A549 (cell line): Measurements from ENCODE around the gene RIMBP2. TPM values are rescaled to one million over a fixed set of nuclear protein-coding genes. Genes with fewer than 3 reads are reported as not detected.

ENCODE experiments used
- ATAC-seq, 2 experiments: fragments of 200-7000 bp in 1 of 2; fragments of >200 bp in 1 of 2; cut with Nextera tagmentation in 1 of 2; cut with Tn5 transposase in 1 of 2; 3 replicates each; pipeline versions ENCODE4 v1.8.0 to v1.9.1; 2018 to 2020; ENCODE audit warnings: mild to moderate bottlenecking in 1 of 2, moderate library complexity in 1 of 2
- CTCF ChIA-PET: fragments of 300-600 bp; sonication (Branson Sonifier 250); formaldehyde crosslinking; extraction: SDS; loops from one replicate; lab custom pipeline; 2021; ENCODE audit warnings: antibody characterized with exemption, inconsistent platforms; lab: Yijun Ruan, JAX
- POLR2A ChIA-PET: fragments of 350-600 bp; formaldehyde crosslinking; extraction: SDS; loops from one replicate; lab custom pipeline; 2021; ENCODE audit warnings: antibody characterized with exemption, inconsistent platforms; lab: Yijun Ruan, JAX
- DNase-seq, 2 experiments: peaks; one replicate each; pipeline versions ENCODE4 v3.0.0 to v3.0.0-alpha.2; 2011 to 2016; ENCODE audit warnings: low read depth in 1 of 2, low spot score in 1 of 2
- FAIRE-seq: peaks from 2 replicates; lab custom pipeline; 2011; peaks lifted over from hg19 to GRCh38; lab: Jason Lieb, UNC
- H3K27ac ChIP-seq, 2 experiments: fragments of >200 bp; sonication (Bioruptor Twin); formaldehyde crosslinking; 3 replicates each; pipeline ENCODE4 v1.5.1; 2016 to 2017
- H3K4me1 ChIP-seq: fragments of >200 bp; sonication (Bioruptor Twin); formaldehyde crosslinking; 3 replicates; pipeline ENCODE4 v1.6.1; 2016
- H3K4me2 ChIP-seq: fragments of >200 bp; sonication (Bioruptor Twin); formaldehyde crosslinking; 3 replicates; pipeline ENCODE4 v1.6.1; 2016
- H3K4me3 ChIP-seq: fragments of >200 bp; sonication (Bioruptor Twin); formaldehyde crosslinking; 3 replicates; pipeline ENCODE4 v1.5.1; 2016
- H3K9me3 ChIP-seq: fragments of >200 bp; sonication (Bioruptor Twin); formaldehyde crosslinking; 3 replicates; pipeline ENCODE4 v1.6.1; 2016
- CBX2 ChIP-seq: fragments of 200-600 bp; sonication (generic); IDR thresholded peaks from 2 replicates; pipeline ENCODE4 v1.6.1; 2016; ENCODE audit warnings: low read depth, mild to moderate bottlenecking, borderline replicate concordance
- CBX8 ChIP-seq: fragments of 200-600 bp; sonication (generic); IDR thresholded peaks from 2 replicates; pipeline ENCODE4 v1.6.1; 2016
- CEBPB ChIP-seq, 2 experiments: fragments of >200 bp in 1 of 2; sonication (Bioruptor Twin) in 1 of 2; formaldehyde crosslinking in 1 of 2; IDR thresholded peaks; 2 replicates each; pipeline ENCODE4 v1.6.1; 2012 to 2016
- CHD2 ChIP-seq: fragments of 150-350 bp; IDR thresholded peaks from 2 replicates; pipeline ENCODE4 v1.6.1; 2014; ENCODE audit warnings: low read length; ENCODE audit not compliant: partially characterized antibody
- CHD4 ChIP-seq: fragments of 200-600 bp; sonication (generic); IDR thresholded peaks from 2 replicates; pipeline ENCODE4 v1.6.1; 2016; ENCODE audit warnings: antibody characterized with exemption, mild to moderate bottlenecking, borderline replicate concordance
- EHMT2 ChIP-seq: fragments of 200-600 bp; sonication (generic); IDR thresholded peaks from 2 replicates; pipeline ENCODE4 v1.6.1; 2016; ENCODE audit warnings: antibody characterized with exemption, low read depth, mild to moderate bottlenecking, moderate library complexity
- ESRRA ChIP-seq: fragments of 150-350 bp; IDR thresholded peaks from 2 replicates; pipeline ENCODE4 v1.6.1; 2014; ENCODE audit warnings: mild to moderate bottlenecking, low read length, borderline replicate concordance
- GATA3 ChIP-seq: IDR thresholded peaks from 2 replicates; pipeline ENCODE4 v1.6.1; 2012; ENCODE audit warnings: borderline replicate concordance
- HOXA7 ChIP-seq: fragments of 250-450 bp; sonication (Bioruptor Pico); IDR thresholded peaks from 2 replicates; pipeline ENCODE4 v1.5.0; 2020; ENCODE audit warnings: mild to moderate bottlenecking, moderate library complexity
- HOXB13 ChIP-seq: fragments of 250-450 bp; sonication (Bioruptor Pico); IDR thresholded peaks from 2 replicates; pipeline ENCODE4 v1.5.0; 2020; ENCODE audit warnings: low read depth, mild to moderate bottlenecking, moderate library complexity
- HOXB5 ChIP-seq: fragments of 250-450 bp; sonication (Bioruptor Pico); IDR thresholded peaks from 2 replicates; pipeline ENCODE4 v1.5.0; 2020; ENCODE audit warnings: mild to moderate bottlenecking, moderate library complexity
- JUN ChIP-seq, 2 experiments: fragments of >200 bp; sonication (Bioruptor Twin); formaldehyde crosslinking; IDR thresholded peaks; 2 replicates in 1 of 2; 3 replicates in 1 of 2; pipeline ENCODE4 v1.6.1; 2016 to 2017
- JUNB ChIP-seq: fragments of >200 bp; sonication (Bioruptor Twin); formaldehyde crosslinking; IDR thresholded peaks from 2 replicates; pipeline ENCODE4 v1.6.1; 2016
- MAZ ChIP-seq: fragments of 150-350 bp; IDR thresholded peaks from 2 replicates; pipeline ENCODE4 v1.6.1; 2014; ENCODE audit warnings: antibody characterized with exemption, low read depth, low read length, borderline replicate concordance
- MYC ChIP-seq: IDR thresholded peaks from 2 replicates; pipeline ENCODE4 v1.6.1; 2012; ENCODE audit warnings: mild to moderate bottlenecking, inconsistent platforms, low read length, improper control_type of control experiment, borderline replicate concordance
- POLR2AphosphoS2 ChIP-seq: conservative IDR thresholded peaks from 2 replicates; pipeline ENCODE4 v1.6.1; 2012; ENCODE audit warnings: low read length, improper control_type of control experiment, inconsistent platforms
- RAD21 ChIP-seq, 2 experiments: fragments of >200 bp in 1 of 2; sonication (Bioruptor Twin) in 1 of 2; formaldehyde crosslinking in 1 of 2; IDR thresholded peaks in 1 of 2; conservative IDR thresholded peaks in 1 of 2; 2 replicates in 1 of 2; 3 replicates in 1 of 2; pipeline ENCODE4 v1.6.1; 2012 to 2018; ENCODE audit warnings: inconsistent platforms in 1 of 2
- RARB ChIP-seq: fragments of 250-450 bp; sonication (Bioruptor Pico); IDR thresholded peaks from 2 replicates; pipeline ENCODE4 v1.8.0; 2021; ENCODE audit warnings: mild to moderate bottlenecking, moderate library complexity
- RCOR1 ChIP-seq: fragments of 150-350 bp; IDR thresholded peaks from 2 replicates; pipeline ENCODE4 v1.6.1; 2014; ENCODE audit warnings: antibody characterized with exemption, low read length, low read depth
- RFX5 ChIP-seq: fragments of 450-650 bp; IDR thresholded peaks from 2 replicates; pipeline ENCODE4 v1.7.1; 2014; ENCODE audit warnings: antibody characterized with exemption, mild to moderate bottlenecking, moderate library complexity
- RNF2 ChIP-seq: fragments of 200-600 bp; sonication (generic); IDR thresholded peaks from 2 replicates; pipeline ENCODE4 v1.6.1; 2016; ENCODE audit warnings: low read depth, mild to moderate bottlenecking, antibody characterized with exemption, moderate library complexity, borderline replicate concordance
- SMC3 ChIP-seq: fragments of >200 bp; sonication (Bioruptor Twin); formaldehyde crosslinking; IDR thresholded peaks from 3 replicates; pipeline ENCODE4 v1.6.1; 2018; ENCODE audit warnings: inconsistent platforms
- TP53 ChIP-seq: fragments of 250-450 bp; sonication (Bioruptor Pico); IDR thresholded peaks from 2 replicates; pipeline ENCODE4 v1.5.0; 2021; ENCODE audit warnings: mild to moderate bottlenecking, moderate library complexity
- ZNF302 ChIP-seq: fragments of 250-450 bp; sonication (Bioruptor Pico); IDR thresholded peaks from 2 replicates; pipeline ENCODE4 v1.9.0; 2021; ENCODE audit warnings: inconsistent platforms, mild to moderate bottlenecking, moderate library complexity
- WGBS: methylation state at CpG from one replicate; pipeline ENCODE4 v1.1.6; 2017; ENCODE audit errors: missing lambda C conversion rate; 5-methylcytosine and 5-hydroxymethylcytosine counted together
- polyA plus RNA-seq, 4 experiments: library from polyadenylated mRNA; depleted of rRNA in 3 of 4; stranded (reverse); fragments of >200 nt; fragmentation: RNase III in 1 of 4; extraction: RNeasy Plus Mini Kit Qiagen cat#74134 plus additional on column Dnase treatment in 1 of 4; gene quantifications; 2 replicates in 3 of 4; 3 replicates in 1 of 4; pipeline ENCODE4 v1.2.3, GENCODE V29; 2011 to 2017
- TF ChIP-seq, protein P1 (sequence below): fragments of 200-600 bp; sonication (generic); IDR thresholded peaks from 2 replicates; pipeline ENCODE4 v1.6.1; 2016; ENCODE audit warnings: antibody characterized with exemption, mild to moderate bottlenecking, moderate library complexity
- TF ChIP-seq, protein P2 (sequence below): IDR thresholded peaks from 2 replicates; pipeline ENCODE4 v1.6.1; 2012
- TF ChIP-seq, protein P3 (sequence below): fragments of >200 bp; sonication (Bioruptor Twin); formaldehyde crosslinking; IDR thresholded peaks from 3 replicates; pipeline ENCODE4 v1.5.1; 2016
- TF ChIP-seq, protein P4 (sequence below): IDR thresholded peaks from 2 replicates; pipeline ENCODE4 v1.6.1; 2012; ENCODE audit warnings: low read depth, borderline replicate concordance
- TF ChIP-seq, protein P5 (sequence below): IDR thresholded peaks from 2 replicates; pipeline ENCODE4 v1.6.1; 2012

RIMBP2 gene
- polyA plus RNA-seq, 2 of the 4 experiments (the other 2 are of a cell fraction): not detected

DNA sequence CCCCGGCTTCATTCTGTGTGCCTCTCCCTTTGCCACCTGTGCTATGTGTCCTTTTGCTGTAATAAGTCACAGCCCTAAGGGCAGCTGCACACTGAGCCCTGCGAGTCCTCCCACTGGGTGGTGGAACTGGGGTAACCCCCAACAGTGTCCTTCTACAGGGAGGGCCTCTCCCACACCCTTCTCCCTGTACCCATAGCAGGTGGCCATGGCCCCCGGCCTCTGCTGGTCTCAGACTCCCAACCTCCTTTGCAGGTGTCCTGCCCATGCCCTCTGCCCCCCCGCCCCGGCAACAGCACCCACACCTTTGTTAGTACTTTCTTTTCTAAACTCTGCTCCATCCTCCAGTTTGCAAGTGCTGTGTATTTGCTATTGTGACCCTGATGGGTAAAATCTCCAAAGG, 206.6 kb downstream of the RIMBP2 start:
- TF ChIP-seq, protein P1, sequence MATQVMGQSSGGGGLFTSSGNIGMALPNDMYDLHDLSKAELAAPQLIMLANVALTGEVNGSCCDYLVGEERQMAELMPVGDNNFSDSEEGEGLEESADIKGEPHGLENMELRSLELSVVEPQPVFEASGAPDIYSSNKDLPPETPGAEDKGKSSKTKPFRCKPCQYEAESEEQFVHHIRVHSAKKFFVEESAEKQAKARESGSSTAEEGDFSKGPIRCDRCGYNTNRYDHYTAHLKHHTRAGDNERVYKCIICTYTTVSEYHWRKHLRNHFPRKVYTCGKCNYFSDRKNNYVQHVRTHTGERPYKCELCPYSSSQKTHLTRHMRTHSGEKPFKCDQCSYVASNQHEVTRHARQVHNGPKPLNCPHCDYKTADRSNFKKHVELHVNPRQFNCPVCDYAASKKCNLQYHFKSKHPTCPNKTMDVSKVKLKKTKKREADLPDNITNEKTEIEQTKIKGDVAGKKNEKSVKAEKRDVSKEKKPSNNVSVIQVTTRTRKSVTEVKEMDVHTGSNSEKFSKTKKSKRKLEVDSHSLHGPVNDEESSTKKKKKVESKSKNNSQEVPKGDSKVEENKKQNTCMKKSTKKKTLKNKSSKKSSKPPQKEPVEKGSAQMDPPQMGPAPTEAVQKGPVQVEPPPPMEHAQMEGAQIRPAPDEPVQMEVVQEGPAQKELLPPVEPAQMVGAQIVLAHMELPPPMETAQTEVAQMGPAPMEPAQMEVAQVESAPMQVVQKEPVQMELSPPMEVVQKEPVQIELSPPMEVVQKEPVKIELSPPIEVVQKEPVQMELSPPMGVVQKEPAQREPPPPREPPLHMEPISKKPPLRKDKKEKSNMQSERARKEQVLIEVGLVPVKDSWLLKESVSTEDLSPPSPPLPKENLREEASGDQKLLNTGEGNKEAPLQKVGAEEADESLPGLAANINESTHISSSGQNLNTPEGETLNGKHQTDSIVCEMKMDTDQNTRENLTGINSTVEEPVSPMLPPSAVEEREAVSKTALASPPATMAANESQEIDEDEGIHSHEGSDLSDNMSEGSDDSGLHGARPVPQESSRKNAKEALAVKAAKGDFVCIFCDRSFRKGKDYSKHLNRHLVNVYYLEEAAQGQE: no peak
- TF ChIP-seq RAD21 (conservative IDR thresholded peaks at IDR 0.05 in 1 of 2, IDR thresholded peaks at IDR 0.05 in 1 of 2) (no peak), JUN (IDR thresholded peaks at IDR 0.05) (no peak), RNF2 (no peak), MAZ (no peak), SMC3 (no peak), HOXA7 (CRISPR knock-in tag) (no peak), HOXB13 (no peak), RARB (CRISPR knock-in tag) (no peak), TP53 (CRISPR knock-in tag) (no peak), CHD2 (no peak), CHD4 (no peak), GATA3 (no peak), MYC (no peak), ZNF302 (no peak)
- TF ChIP-seq, protein P2, sequence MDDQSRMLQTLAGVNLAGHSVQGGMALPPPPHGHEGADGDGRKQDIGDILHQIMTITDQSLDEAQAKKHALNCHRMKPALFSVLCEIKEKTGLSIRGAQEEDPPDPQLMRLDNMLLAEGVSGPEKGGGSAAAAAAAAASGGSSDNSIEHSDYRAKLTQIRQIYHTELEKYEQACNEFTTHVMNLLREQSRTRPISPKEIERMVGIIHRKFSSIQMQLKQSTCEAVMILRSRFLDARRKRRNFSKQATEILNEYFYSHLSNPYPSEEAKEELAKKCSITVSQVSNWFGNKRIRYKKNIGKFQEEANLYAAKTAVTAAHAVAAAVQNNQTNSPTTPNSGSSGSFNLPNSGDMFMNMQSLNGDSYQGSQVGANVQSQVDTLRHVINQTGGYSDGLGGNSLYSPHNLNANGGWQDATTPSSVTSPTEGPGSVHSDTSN: no peak
- TF ChIP-seq, protein P3, sequence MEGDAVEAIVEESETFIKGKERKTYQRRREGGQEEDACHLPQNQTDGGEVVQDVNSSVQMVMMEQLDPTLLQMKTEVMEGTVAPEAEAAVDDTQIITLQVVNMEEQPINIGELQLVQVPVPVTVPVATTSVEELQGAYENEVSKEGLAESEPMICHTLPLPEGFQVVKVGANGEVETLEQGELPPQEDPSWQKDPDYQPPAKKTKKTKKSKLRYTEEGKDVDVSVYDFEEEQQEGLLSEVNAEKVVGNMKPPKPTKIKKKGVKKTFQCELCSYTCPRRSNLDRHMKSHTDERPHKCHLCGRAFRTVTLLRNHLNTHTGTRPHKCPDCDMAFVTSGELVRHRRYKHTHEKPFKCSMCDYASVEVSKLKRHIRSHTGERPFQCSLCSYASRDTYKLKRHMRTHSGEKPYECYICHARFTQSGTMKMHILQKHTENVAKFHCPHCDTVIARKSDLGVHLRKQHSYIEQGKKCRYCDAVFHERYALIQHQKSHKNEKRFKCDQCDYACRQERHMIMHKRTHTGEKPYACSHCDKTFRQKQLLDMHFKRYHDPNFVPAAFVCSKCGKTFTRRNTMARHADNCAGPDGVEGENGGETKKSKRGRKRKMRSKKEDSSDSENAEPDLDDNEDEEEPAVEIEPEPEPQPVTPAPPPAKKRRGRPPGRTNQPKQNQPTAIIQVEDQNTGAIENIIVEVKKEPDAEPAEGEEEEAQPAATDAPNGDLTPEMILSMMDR: no peak
- CTCF ChIA-PET: interaction anchor here (0.9 kb wide), 1 partner anchor 8 kb away, joined by 3 read pairs; no protein-coding TSS in a partner anchor
- Histone ChIP-seq H3K4me1 (no peaks in the 10 kb centered on the region), H3K4me3 (no peak overlapping the region), H3K4me2 (no peak overlapping the region), H3K9me3 (no peaks in the 10 kb centered on the region), H3K27ac (no peak overlapping the region)
- DNase-seq: no peak
- POLR2A ChIA-PET: no interaction called here
- WGBS: 2% methylated on average over 5 of the region's 5 CpGs
- ATAC-seq: no peak
- no peak for FAIRE-seq

DNA sequence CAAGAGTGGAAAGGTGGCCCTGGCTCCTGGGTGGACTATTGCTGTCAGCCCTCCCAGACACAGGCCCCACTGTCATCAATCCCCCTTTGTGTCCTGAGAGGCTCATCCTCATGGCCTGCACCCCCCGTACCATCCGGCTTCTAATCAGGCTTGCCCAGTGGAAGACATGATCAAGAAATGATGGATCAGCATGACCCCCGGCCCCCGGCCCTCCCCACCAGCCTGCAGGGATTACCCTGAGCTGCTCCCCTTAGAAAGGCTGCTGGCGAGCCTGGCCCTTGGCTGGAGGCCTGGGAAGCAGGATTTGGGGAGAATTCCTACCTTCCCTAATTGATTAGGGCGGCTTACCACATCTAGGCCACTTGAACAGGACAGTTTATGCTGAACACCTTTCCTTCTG, 207.3 kb downstream of the RIMBP2 start:
- no peak overlapping the region for H3K4me2 ChIP-seq
- ChIA-PET CTCF (no interaction called here), POLR2A (no interaction called here)
- H3K27ac ChIP-seq: no peak overlapping the region
- ATAC-seq (no peak), DNase-seq (no peak), FAIRE-seq (no peak)
- no peak overlapping the region for H3K4me3 ChIP-seq
- H3K9me3 ChIP-seq: no peaks in the 10 kb centered on the region
- TF ChIP-seq POLR2AphosphoS2: no peak
- no peak for TF ChIP-seq ESRRA
- TF ChIP-seq MYC: no peak
- TF ChIP-seq CBX2: no peak
- TF ChIP-seq, protein P2: no peak
- TF ChIP-seq, protein P4, sequence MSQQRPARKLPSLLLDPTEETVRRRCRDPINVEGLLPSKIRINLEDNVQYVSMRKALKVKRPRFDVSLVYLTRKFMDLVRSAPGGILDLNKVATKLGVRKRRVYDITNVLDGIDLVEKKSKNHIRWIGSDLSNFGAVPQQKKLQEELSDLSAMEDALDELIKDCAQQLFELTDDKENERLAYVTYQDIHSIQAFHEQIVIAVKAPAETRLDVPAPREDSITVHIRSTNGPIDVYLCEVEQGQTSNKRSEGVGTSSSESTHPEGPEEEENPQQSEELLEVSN: no peak
- TF ChIP-seq RFX5: no peak
- TF ChIP-seq JUNB: no peak
- TF ChIP-seq CBX8: no peak
- no peak for TF ChIP-seq EHMT2
- no peak for TF ChIP-seq RNF2
- TF ChIP-seq, protein P5, sequence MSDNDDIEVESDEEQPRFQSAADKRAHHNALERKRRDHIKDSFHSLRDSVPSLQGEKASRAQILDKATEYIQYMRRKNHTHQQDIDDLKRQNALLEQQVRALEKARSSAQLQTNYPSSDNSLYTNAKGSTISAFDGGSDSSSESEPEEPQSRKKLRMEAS: no peak
- no peak for TF ChIP-seq HOXB5 (CRISPR knock-in tag)
- no peak for TF ChIP-seq RCOR1
- TF ChIP-seq CEBPB (IDR thresholded peaks at IDR 0.05): no peak
- H3K4me1 ChIP-seq: no peaks in the 10 kb centered on the region
- WGBS: 7% methylated on average over 6 of the region's 6 CpGs
